ENCODE results near the gene IL25. TPM values are rescaled to one million over a fixed set of nuclear protein-coding genes. Genes with fewer than 3 reads are reported as not detected.
"Not testable (repeated sequence)": the region's sequence is repeated elsewhere in the genome, so short reads cannot be mapped to it uniquely, and the experiment has no call there.

IL25 gene
- total RNA-seq, 3 donors from 2014 or later (not counting 1 experiment from before 2014, with no cell fraction given), result not detected

DNA sequence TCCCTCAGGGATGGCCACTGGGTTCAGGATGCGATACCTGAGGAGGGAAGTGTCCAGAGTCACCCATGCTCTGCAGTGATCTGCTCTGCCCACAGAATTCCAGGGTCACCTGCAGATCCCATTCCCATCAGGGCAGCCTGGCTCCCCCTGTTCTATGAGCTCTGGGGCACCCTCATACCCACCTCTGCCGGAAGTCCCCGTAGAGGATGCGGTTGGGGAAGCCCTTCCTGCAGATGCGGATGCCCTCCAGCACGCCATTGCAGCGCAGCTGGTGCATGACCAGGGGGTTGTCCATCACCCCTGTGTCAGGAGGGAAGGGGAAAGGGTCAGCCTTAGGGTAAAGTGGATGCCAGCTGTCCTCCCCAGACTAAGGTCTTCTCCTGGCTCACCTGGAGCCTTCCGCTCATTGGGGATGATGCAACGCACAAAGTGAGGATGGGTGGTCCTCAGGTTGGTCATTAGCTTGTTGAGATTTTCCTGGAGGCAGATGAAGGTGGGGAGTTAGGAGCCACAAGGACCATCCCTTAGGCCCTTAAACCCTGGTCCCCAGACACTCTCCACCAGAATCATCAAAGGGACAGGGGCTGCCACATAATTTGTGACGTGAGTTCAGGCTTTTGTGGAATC, 24.3 kb downstream of the IL25 start:
- H3K4me3 Mint-ChIP-seq, result no peak overlapping the region
- no peaks in the 10 kb centered on the region for H3K4me1 ChIP-seq (ENCODE audit: control insufficient read depth, insufficient read depth, low read length)

DNA sequence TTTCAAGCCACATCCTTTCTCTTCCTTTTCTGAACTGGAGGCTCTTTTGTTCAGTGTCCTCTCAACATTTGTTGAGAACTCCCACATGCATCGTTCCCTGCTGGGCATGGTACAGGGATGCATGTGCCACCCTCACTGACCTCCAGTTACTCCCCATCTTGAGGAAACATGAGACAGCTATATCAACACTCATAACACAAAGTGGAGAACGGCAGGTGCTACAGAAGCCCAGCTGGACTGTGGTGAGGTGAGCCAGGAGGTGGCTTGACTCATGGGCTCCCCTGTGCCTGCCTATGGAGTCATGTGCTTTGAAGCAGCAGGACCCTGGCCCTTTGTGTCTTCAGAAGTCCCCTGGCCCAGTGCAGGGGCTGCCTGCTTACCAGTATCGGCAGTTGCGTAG, 25.7 kb downstream of the IL25 start:
- no peaks in the 10 kb centered on the region for H3K4me1 Mint-ChIP-seq
- intact Hi-C loops (cut with micrococcal nuclease), result no loop called here

More for the DNA sequence above, 24.3 kb downstream of the IL25 start:
- H3K27ac ChIP-seq (ENCODE audit: low read length), result no peak overlapping the region
- intact Hi-C loops (cut with micrococcal nuclease), result no loop called here
- TF ChIP-seq, protein P1, sequence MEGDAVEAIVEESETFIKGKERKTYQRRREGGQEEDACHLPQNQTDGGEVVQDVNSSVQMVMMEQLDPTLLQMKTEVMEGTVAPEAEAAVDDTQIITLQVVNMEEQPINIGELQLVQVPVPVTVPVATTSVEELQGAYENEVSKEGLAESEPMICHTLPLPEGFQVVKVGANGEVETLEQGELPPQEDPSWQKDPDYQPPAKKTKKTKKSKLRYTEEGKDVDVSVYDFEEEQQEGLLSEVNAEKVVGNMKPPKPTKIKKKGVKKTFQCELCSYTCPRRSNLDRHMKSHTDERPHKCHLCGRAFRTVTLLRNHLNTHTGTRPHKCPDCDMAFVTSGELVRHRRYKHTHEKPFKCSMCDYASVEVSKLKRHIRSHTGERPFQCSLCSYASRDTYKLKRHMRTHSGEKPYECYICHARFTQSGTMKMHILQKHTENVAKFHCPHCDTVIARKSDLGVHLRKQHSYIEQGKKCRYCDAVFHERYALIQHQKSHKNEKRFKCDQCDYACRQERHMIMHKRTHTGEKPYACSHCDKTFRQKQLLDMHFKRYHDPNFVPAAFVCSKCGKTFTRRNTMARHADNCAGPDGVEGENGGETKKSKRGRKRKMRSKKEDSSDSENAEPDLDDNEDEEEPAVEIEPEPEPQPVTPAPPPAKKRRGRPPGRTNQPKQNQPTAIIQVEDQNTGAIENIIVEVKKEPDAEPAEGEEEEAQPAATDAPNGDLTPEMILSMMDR (IDR thresholded peaks at IDR 0.05), result no peak
- 92% methylated on average over 10 of the region's 10 CpGs for WGBS (ENCODE audit: insufficient coverage)
- Mint-ChIP-seq H3K9me3 (no peaks in the 10 kb centered on the region), H3K27me3 (ENCODE audit: low read depth in 2 of 2) (peaks cover 0 to 5% of the 10 kb centered on the region in 2 donors), H3K4me1 (no peaks in the 10 kb centered on the region), H3K27ac (no peak overlapping the region), H3K36me3 (no peaks in the 10 kb centered on the region)
- no peaks in the 10 kb centered on the region for H3K36me3 ChIP-seq (ENCODE audit: control insufficient read depth, insufficient read depth, low read length)
- no peak overlapping the region for H3K4me3 ChIP-seq (ENCODE audit: low read length)
- H3K9me3 ChIP-seq (ENCODE audit: control insufficient read depth, insufficient read depth, low read length), result no peaks in the 10 kb centered on the region
- H3K27me3 ChIP-seq (ENCODE audit: control insufficient read depth, insufficient read depth, low read length), result no peaks in the 10 kb centered on the region
- ATAC-seq (no peak), DNase-seq (no peak)

DNA sequence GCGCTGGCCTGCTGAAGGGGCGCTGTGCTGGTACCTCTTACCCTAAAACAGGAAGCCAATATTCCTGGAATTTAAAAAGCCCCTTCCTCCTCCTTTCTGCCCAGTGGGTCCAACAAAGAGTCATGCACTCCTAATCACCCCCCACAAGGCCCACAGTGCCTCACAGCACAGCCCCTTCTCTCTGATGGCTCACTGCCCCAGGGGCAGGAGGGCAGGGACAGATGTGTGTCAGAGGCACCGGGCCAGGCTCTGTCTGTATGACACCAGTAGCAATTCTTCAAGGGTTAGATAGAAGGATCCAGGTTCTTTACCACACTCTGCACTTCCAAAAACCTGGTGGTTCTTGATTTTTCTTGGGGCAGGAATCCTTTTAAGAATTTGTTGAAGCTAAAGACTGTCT, 26.5 kb downstream of the IL25 start:
- 88% methylated on average over 3 of the region's 3 CpGs for WGBS (ENCODE audit: insufficient coverage)
- H3K4me3 Mint-ChIP-seq, result no peak overlapping the region
- Histone ChIP-seq H3K9me3 (ENCODE audit: control insufficient read depth, insufficient read depth, low read length) (no peaks in the 10 kb centered on the region), H3K4me1 (ENCODE audit: control insufficient read depth, insufficient read depth, low read length) (no peaks in the 10 kb centered on the region), H3K36me3 (ENCODE audit: control insufficient read depth, insufficient read depth, low read length) (no peaks in the 10 kb centered on the region), H3K4me3 (ENCODE audit: low read length) (no peak overlapping the region), H3K27me3 (ENCODE audit: control insufficient read depth, insufficient read depth, low read length) (no peaks in the 10 kb centered on the region), H3K27ac (ENCODE audit: low read length) (no peak overlapping the region)
- TF ChIP-seq, protein P1 (IDR thresholded peaks at IDR 0.05), result no peak
- no peak overlapping the region for H3K27ac Mint-ChIP-seq
- H3K4me1 Mint-ChIP-seq, result no peaks in the 10 kb centered on the region
- no peak for ATAC-seq
- no peaks in the 10 kb centered on the region for H3K9me3 Mint-ChIP-seq
- H3K36me3 Mint-ChIP-seq, result no peaks in the 10 kb centered on the region
- no peak for DNase-seq
- peaks cover 0 to 2% of the 10 kb centered on the region in 2 donors for H3K27me3 Mint-ChIP-seq (ENCODE audit: low read depth in 2 of 2)
- intact Hi-C loops (cut with micrococcal nuclease), result no loop called here

More for the DNA sequence above, 25.7 kb downstream of the IL25 start:
- Histone ChIP-seq H3K36me3 (ENCODE audit: control insufficient read depth, insufficient read depth, low read length) (no peaks in the 10 kb centered on the region), H3K27me3 (ENCODE audit: control insufficient read depth, insufficient read depth, low read length) (no peaks in the 10 kb centered on the region), H3K4me3 (ENCODE audit: low read length) (no peak overlapping the region), H3K4me1 (ENCODE audit: control insufficient read depth, insufficient read depth, low read length) (no peaks in the 10 kb centered on the region), H3K9me3 (ENCODE audit: control insufficient read depth, insufficient read depth, low read length) (no peaks in the 10 kb centered on the region), H3K27ac (ENCODE audit: low read length) (no peak overlapping the region)
- Mint-ChIP-seq H3K4me3 (no peak overlapping the region), H3K27ac (no peak overlapping the region), H3K9me3 (no peaks in the 10 kb centered on the region), H3K36me3 (no peaks in the 10 kb centered on the region), H3K27me3 (ENCODE audit: low read depth in 2 of 2) (peaks cover 0 to 2% of the 10 kb centered on the region in 2 donors)
- WGBS (ENCODE audit: insufficient coverage), result 77% methylated on average over 4 of the region's 4 CpGs
- ATAC-seq, result no peak
- TF ChIP-seq, protein P1 (IDR thresholded peaks at IDR 0.05), result no peak
- DNase-seq, result no peak

DNA sequence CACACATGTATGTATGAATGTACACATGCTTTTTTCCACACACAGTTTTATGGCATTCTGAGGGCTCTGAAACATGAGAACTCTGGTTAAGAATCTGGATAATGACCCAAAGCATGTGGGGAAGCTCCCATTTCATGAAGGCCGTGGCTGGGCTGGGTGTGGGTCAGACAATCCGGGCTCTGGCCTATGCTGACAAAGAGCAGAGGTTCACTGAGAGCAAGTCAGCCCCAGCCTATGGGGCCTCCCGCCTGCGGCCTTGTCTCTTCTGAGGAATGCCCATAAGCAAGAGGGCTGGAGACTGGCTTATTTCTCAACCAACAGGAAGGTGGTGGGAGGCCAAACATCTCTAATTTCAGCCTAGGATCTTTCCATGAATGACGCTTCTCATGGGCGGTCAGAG, 27.0 kb downstream of the IL25 start:
- no peaks in the 10 kb centered on the region for H3K9me3 Mint-ChIP-seq
- TF ChIP-seq, protein P1 (IDR thresholded peaks at IDR 0.05), result no peak
- Histone ChIP-seq H3K4me1 (ENCODE audit: control insufficient read depth, insufficient read depth, low read length) (no peaks in the 10 kb centered on the region), H3K4me3 (ENCODE audit: low read length) (no peak overlapping the region), H3K27me3 (ENCODE audit: control insufficient read depth, insufficient read depth, low read length) (no peaks in the 10 kb centered on the region), H3K9me3 (ENCODE audit: control insufficient read depth, insufficient read depth, low read length) (no peaks in the 10 kb centered on the region), H3K27ac (ENCODE audit: low read length) (no peak overlapping the region), H3K36me3 (ENCODE audit: control insufficient read depth, insufficient read depth, low read length) (no peaks in the 10 kb centered on the region)
- ATAC-seq, result no peak
- no peaks in the 10 kb centered on the region for H3K36me3 Mint-ChIP-seq
- no peak for DNase-seq
- H3K27ac Mint-ChIP-seq, result no peak overlapping the region
- intact Hi-C loops (cut with micrococcal nuclease), result no loop called here
- H3K4me1 Mint-ChIP-seq, result no peaks in the 10 kb centered on the region
- H3K27me3 Mint-ChIP-seq (ENCODE audit: low read depth in 2 of 2), result peaks cover 0 to 2% of the 10 kb centered on the region in 2 donors
- H3K4me3 Mint-ChIP-seq, result no peak overlapping the region
- 97% methylated on average over 4 of the region's 6 CpGs for WGBS (ENCODE audit: insufficient coverage)

DNA sequence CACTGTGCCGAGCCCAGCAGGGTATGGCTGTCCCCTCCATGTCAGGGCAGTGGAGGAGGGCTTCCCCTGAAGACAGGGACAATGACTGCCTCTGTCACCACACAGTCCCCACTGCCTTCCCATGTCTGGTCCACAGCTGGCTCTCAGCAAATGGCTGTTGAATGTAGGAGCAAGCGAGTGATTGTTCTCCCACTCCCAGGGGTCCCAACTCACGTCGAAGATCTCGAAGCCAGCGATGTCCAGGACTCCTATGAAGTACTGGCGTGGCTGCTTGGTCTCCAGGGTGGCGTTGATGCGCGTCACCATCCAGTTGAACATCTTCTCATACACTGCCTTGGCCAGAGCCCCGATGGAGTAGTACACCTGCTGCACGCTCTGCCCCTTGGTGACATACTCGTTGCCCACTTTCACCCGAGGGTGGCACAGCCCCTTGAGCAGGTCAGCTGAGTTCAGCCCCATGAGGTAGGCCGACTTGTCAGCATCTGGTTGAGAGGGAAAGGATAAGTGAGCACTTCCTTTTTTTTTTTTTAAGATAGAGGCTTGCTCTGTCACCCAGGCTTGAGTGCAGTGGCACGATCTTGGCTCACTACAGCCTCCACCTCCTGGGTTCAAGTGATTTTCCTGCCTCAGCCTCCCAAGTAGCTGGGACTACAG, 28.0 kb downstream of the IL25 start:
- H3K4me1 Mint-ChIP-seq; H3K27ac Mint-ChIP-seq; H3K9me3 Mint-ChIP-seq; ATAC-seq; H3K36me3 ChIP-seq (ENCODE audit: control insufficient read depth, insufficient read depth, low read length); H3K27me3 Mint-ChIP-seq (ENCODE audit: low read depth in 2 of 2); H3K36me3 Mint-ChIP-seq; H3K27me3 ChIP-seq (ENCODE audit: control insufficient read depth, insufficient read depth, low read length); H3K27ac ChIP-seq (ENCODE audit: low read length); H3K4me1 ChIP-seq (ENCODE audit: control insufficient read depth, insufficient read depth, low read length); H3K4me3 ChIP-seq (ENCODE audit: low read length); H3K4me3 Mint-ChIP-seq; H3K9me3 ChIP-seq (ENCODE audit: control insufficient read depth, insufficient read depth, low read length); intact Hi-C loops (cut with micrococcal nuclease); DNase-seq: not testable (repeated sequence)
- 74% methylated on average over 16 of the region's 16 CpGs for WGBS (ENCODE audit: insufficient coverage)

Measured in natural killer cell (primary cell).